NCI-H2029 (cell line): Measurements from ENCODE around the gene LUC7L2.
"Not testable (repeated sequence)": the region's sequence is repeated elsewhere in the genome, so short reads cannot be mapped to it uniquely, and the experiment has no call there.

Experiments used
- DNase-seq: peaks from one replicate; lab custom pipeline; 2025; lab: John Stamatoyannopoulos, UW

Gene LUC7L2

DNA sequence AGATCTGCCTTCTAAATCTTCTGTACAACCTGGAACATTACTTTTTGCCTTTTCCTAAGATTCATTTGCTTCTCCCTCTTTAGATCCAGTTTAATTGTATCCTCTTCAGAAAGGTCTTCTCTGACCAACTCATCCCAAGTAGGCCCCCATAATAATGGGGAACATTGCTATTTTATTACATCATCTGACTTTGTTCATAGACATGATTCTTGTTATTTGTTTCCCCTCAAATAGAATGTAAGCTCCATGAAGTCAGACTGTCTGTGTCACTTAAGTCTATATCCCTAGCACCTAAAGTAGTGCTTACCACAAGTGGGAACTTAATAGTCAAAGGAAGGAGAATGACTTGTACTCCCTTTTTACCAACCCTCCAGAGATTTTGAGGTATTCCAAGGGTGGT lies 37.5 kb downstream of the LUC7L2 start:
- no peak for DNase-seq

GRCh38 chr7:139403601-139404000 lies 43.9 kb downstream of the LUC7L2 start:
- DNase-seq: no peak

- DNase-seq: no peak
Measured at GRCh38 chr7:139407555-139407954, 47.9 kb downstream of the LUC7L2 start.

GRCh38 chr7:139414743-139415402 lies 55.2 kb downstream of the LUC7L2 start:
- not testable (repeated sequence) for DNase-seq

DNA sequence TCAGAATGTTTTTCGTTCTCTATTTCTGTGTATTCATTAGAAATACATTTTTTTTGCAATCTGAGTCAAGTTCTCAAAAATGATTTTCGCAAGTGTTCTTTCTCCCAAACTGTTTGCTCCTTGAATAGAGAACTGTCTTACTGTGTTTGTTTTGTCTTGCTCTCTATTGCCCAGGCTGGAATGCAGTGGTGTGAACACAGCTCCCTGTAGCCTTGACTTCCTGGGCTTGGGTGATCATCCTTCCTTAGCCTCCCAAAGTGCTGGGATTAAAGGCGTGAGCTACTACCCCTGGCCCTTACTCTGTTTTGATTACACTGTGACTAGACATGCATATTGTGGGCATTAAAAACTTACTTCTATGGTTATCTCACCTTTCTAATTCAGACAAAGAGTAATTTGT lies 56.7 kb downstream of the LUC7L2 start:
- DNase-seq: no peak

- no peak for DNase-seq
Measured at GRCh38 chr7:139417478-139417877, 57.8 kb downstream of the LUC7L2 start.

GRCh38 chr7:139421123-139421522 lies 61.4 kb downstream of the LUC7L2 start:
- DNase-seq: no peak

- no peak for DNase-seq
Measured at GRCh38 chr7:139422126-139422525, 62.4 kb downstream of the LUC7L2 start.

GRCh38 chr7:139423091-139423490 lies 63.4 kb downstream of the LUC7L2 start:
- no peak for DNase-seq

DNA sequence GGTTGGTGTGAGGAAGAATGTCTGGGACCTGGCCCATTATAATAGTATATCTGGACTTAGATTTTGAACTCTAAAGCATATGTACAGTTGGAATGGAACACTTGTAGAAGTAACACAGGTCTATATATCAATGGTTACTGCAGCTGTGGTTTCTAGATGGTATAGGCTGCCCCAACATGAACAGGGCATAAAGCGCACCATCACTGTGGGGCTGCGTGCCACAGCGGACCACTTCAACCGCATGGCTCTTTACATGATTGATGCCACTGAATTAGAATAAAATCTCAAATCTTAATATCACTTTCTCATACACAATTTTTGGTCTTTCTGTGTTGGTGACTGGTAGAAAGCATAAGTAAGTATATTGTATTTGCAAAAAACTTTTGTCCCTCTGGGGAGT lies 64.3 kb downstream of the LUC7L2 start:
- DNase-seq: no peak

DNA sequence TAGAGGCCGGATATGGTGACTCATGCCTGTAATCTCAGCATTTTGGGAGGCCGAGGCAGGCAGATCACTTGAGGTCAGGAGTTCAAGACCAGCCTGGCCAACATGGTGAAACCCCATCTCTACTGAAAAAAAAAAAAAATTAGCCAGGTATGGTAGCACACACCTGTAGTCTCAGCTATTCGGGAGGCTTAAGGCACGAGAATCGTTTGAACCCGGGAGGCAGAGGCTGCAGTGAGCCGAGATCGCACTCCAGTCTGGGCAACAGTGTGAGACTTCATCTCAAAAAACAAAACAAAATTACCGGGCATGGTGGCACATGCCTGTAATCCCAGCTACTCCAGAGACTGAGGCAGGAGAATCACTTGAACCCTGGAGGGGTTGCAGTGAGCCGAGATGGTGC lies 66.0 kb downstream of the LUC7L2 start:
- DNase-seq: not testable (repeated sequence)

DNA sequence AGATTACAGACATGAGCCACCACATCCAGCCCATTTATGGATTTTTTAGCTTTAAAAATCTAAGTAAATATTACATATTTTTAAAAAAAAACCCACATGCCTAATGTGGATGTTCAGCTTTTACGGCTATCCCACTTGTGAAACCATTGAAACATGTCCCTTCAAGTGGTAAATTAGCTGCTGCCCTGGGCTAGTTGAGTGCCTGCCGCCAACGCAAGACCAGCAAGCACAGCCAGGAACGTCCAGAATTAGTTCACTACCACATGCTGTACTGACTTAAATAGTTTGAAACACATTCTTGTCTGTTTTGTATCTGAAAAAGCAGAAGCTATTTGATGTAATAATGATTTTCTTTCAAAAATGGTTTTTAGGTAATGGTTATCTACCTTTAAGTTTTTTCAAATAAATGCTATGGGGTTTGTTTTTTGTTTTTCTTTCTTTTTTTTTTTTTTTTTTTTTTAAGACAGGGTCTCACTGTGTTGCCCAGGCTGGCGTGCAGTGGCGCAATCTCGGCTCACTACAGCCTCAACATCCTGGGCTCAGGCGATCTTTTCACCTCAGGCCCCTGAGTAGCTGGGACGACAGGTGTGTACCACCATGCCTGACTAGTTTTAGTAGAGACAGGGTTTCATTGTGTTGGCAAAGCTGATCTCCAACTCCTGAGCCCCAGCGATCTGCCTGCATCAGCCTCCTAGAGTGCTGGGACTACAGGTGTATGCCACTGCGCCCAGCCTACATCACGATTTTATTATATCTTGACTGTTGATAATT lies 66.7 kb downstream of the LUC7L2 start:
- DNase-seq: no peak

DNA sequence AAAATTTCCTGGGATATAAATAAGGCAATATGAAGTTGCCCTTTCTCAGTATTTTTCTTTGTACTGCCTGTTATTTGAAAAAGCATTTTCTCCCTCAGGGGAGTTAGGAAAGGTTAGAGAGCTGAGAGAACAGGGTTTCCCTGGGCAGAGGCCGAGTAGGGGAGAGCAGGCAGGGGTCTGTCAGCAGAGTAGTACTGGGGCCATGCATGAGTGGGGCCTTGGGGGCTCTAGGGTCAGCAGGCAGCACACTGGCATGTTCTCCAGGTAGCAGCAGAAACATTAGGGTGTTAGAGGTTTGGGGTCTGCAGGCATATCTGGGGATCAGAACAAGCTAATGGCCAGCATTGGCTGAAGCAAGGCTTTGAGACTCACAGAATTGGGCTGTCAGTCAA lies 67.3 kb downstream of the LUC7L2 start:
- no peak for DNase-seq

GRCh38 chr7:139427788-139428187 lies 68.1 kb downstream of the LUC7L2 start:
- DNase-seq: no peak

DNA sequence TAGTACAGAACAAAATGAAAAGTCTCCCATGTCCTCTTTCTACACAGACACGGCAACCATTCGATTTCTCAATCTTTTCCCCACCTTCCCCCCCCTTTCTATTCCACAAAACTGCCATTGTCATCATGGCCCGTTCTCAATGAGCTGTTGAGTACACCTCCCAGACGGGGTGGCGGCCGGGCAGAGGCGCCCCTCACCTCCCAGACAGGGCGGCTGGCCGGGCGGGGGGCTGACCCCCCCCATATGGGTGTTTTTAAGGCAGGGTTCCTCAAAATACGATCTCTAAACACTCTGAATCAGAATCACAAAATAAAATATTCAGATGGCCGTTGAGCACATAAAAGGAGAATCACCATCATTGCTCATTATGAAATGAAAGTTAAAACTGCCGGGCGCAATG lies 70.0 kb downstream of the LUC7L2 start:
- not testable (repeated sequence) for DNase-seq

DNA sequence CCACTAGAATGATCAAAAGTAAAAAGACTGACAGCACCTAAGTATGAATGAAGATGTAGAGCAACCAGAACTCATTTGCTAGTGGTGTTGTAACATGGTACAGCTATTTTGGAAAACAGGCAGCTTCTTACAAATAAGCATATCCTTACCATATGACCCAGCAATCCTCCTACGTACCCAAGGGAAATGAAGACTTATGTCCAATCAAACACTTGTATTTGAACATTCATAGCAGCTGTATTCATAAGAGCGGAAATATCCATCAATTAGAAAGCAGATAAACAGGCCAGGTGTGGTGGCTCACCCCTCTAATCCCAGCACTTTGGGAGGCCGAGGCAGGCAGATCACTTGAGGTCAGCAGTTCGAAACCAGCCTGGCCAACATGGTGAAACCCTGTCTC lies 70.7 kb downstream of the LUC7L2 start:
- no peak for DNase-seq

DNA sequence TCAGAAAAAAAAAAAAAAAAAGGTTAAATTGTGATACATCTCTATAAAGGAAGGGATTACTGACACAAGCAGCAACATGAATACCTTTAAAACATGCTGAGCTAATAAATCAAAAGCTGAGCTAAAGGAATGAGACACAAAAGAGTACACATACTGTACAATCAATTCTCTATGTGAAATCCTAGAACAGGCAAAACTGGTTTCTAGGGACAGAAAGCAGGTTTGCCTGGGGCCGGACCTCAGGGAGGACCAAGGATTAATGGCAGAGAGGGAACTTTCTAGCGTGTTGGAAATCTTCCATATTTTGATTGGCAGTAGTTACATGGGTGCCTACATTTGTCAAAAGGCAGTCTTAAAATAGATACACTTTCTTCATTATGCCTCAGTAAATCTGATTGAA lies 71.3 kb downstream of the LUC7L2 start:
- peak; percentile 44 for DNase-seq

DNA sequence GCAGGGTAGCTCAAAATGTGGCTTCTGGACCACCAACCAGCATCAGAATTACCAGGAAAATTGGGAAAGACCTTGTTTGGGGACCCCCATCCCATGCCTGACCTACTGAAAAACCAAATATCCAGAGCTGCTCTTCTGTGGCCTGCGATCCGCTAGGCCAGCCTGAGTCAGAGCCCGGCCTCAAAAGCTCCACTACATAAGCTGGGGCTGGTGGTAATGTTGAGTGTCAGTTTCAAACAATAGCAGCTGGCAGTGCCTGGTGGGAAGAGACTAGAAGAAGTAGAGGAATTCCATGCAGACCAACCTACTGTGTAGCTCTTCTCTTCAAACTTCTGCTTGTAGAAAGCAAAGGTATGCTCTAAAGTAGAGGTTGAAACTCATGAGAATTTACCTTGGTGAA lies 71.8 kb downstream of the LUC7L2 start:
- no peak for DNase-seq

DNA sequence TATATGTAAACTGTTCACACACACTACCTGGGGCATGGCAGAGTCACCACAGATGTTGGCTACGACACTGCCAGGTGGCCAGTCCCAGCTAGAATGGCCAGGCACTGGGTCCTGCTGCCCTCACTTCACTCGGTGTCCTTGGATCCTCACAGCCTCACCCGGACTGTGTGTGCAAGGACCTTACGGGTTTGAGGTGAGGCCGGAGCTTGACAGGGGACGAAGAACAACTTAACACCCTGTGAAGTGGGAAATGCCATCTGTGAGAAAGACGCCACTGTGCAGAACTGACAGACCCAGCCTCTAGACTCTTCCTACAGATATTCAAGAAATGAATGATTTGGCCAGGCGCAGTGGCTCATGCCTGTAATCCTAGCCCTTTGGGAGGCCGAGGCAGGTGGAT lies 77.1 kb downstream of the LUC7L2 start:
- no peak for DNase-seq

- DNase-seq: no peak
Measured at GRCh38 chr7:139439375-139439774, 79.7 kb downstream of the LUC7L2 start.

- DNase-seq: no peak
Measured at GRCh38 chr7:139441961-139442360, 82.3 kb downstream of the LUC7L2 start.

- DNase-seq: no peak
Measured at GRCh38 chr7:139446051-139446890, 86.6 kb downstream of the LUC7L2 start.

DNA sequence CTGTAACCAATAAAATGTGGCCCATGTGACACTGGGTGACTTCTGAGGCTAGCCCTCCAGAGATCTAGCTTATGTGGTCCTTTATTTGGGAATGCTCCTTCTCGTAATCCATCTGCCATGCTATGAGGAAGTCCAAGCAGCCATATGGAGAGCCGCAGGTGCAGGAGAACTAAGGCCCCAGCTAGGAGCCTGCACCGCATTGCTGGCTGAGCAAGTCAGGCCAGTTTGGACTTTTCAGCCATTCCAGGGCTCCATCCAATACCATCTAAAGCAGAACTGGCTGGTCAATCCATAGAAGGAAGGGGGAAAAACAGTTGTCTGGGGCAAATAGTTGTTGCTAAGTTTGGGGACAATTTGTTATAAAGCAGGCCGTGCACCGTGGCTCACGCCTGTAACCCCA lies 91.2 kb downstream of the LUC7L2 start:
- no peak for DNase-seq
